Activated B cell treated with CpG ODN at 0.5 μM for 24 hours (primary cell): ENCODE results near the gene BBIP1. TPM values are rescaled to one million over a fixed set of nuclear protein-coding genes. Genes with fewer than 3 reads are reported as not detected.

ENCODE experiments used
- ATAC-seq: fragments of 200-7000 bp; cut with Tn5 transposase; one replicate; pipeline ENCODE4 v1.10.0; 2021; ENCODE audit warnings: low read depth, mild to moderate bottlenecking, moderate library complexity
- CTCF ChIA-PET: fragments of 350-600 bp; sonication (Branson Sonifier 250); formaldehyde crosslinking; loops from one replicate; lab custom pipeline; 2021; ENCODE audit warnings: antibody characterized with exemption; lab: Charles Lee
- POLR2A ChIA-PET: fragments of 350-600 bp; sonication (Branson Sonifier 250); formaldehyde crosslinking; loops from one replicate; lab custom pipeline; 2021; ENCODE audit warnings: antibody characterized with exemption; lab: Charles Lee
- DNase-seq: peaks from one replicate; pipeline ENCODE4 v3.0.0; 2022
- H3K27ac Mint-ChIP-seq: one replicate; pipeline ENCODE4 v1.8.0; 2020; ENCODE audit warnings: mixed read lengths
- H3K27me3 Mint-ChIP-seq: one replicate; pipeline ENCODE4 v1.8.0; 2021; ENCODE audit warnings: mixed read lengths
- H3K36me3 Mint-ChIP-seq: one replicate; pipeline ENCODE4 v1.8.0; 2021; ENCODE audit warnings: low read depth, mixed read lengths
- H3K4me1 Mint-ChIP-seq: one replicate; pipeline ENCODE4 v1.8.0; 2021; ENCODE audit warnings: mixed read lengths
- H3K4me3 Mint-ChIP-seq: one replicate; pipeline ENCODE4 v1.8.0; 2020; ENCODE audit warnings: mild to moderate bottlenecking, mixed read lengths
- H3K9me3 Mint-ChIP-seq: one replicate; pipeline ENCODE4 v1.8.0; 2020; ENCODE audit warnings: mixed read lengths
- CTCF ChIP-seq: fragments of 200-600 bp; IDR thresholded peaks from one replicate; pipeline ENCODE4 v1.8.0; 2022; ENCODE audit warnings: antibody characterized with exemption, mild to moderate bottlenecking
- intact Hi-C: fragments of 100-400 bp; cut with micrococcal nuclease; formaldehyde crosslinking; loops from one replicate; pipeline ENCODE4 v1.15.1; 2024
- total RNA-seq: library from RNA; stranded (reverse); gene quantifications from 2 replicates; pipeline ENCODE4 v1.2.3, GENCODE V29; 2022

The BBIP1 gene
- total RNA-seq, 1 donor from 2014 or later = 29.0 TPM

DNA sequence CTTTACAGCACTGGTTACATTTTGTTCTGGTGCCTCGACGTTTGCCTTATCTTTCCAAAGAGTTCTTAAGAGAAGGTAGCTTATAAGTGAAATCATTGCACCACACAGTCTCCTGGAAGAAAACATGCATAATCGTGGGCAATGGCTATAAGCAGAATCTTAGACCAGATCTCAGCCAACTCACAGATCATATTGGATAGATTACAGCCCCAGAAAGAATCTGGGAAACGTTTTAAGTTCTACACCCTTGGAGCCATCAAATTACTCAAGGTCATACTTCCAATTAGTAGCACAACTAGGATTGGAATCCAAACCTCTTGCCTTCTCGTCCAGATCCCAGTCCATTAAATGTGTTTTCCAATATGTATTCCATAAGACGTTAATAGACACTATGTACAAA is 56.0 kb downstream of the BBIP1 start:
- intact Hi-C loops = loop anchor here (10.0 kb wide), 2 partner anchors 448 to 948 kb away; no protein-coding TSS in a partner anchor
- Mint-ChIP-seq H3K27me3 (no peaks in the 10 kb centered on the region), H3K36me3 (no peaks in the 10 kb centered on the region), H3K4me1 (peaks cover 97% of the 10 kb centered on the region), H3K27ac (peak overlapping the region; percentile 97), H3K9me3 (no peaks in the 10 kb centered on the region), H3K4me3 (no peak overlapping the region)
- CTCF ChIA-PET = interaction anchor here (1.0 kb wide), 1 partner anchor 10 kb away, joined by 3 read pairs; no protein-coding TSS in a partner anchor
- ATAC-seq (no peak), DNase-seq (no peak)
- no peak for TF ChIP-seq CTCF
- POLR2A ChIA-PET = interaction anchor here (0.8 to 1.0 kb wide), 3 partner anchors 9 to 14 kb away, joined by 3 to 8 read pairs (median 5); partner anchors contain the start of gene PDCD4

- DNase-seq = no peak
- Mint-ChIP-seq H3K4me1 (peaks cover 97% of the 10 kb centered on the region), H3K9me3 (no peaks in the 10 kb centered on the region), H3K27me3 (no peaks in the 10 kb centered on the region), H3K36me3 (no peaks in the 10 kb centered on the region), H3K27ac (peak overlapping the region; percentile 72), H3K4me3 (no peak overlapping the region)
- intact Hi-C loops = loop anchor here (10.0 kb wide), 2 partner anchors 447 to 947 kb away; no protein-coding TSS in a partner anchor
- ATAC-seq = no peak
- ChIA-PET POLR2A (interaction anchor here (0.8 to 5.6 kb wide), 4 partner anchors 10 to 18 kb away, joined by 3 to 64 read pairs (median 6); partner anchors contain the start of gene PDCD4), CTCF (interaction anchor here (1.0 to 1.2 kb wide), 4 partner anchors 10 to 116 kb away, joined by 3 read pairs; no protein-coding TSS in a partner anchor)
- TF ChIP-seq CTCF = no peak
Observed at GRCh38 chr10:110861930-110862649, 56.9 kb downstream of the BBIP1 start.

DNA sequence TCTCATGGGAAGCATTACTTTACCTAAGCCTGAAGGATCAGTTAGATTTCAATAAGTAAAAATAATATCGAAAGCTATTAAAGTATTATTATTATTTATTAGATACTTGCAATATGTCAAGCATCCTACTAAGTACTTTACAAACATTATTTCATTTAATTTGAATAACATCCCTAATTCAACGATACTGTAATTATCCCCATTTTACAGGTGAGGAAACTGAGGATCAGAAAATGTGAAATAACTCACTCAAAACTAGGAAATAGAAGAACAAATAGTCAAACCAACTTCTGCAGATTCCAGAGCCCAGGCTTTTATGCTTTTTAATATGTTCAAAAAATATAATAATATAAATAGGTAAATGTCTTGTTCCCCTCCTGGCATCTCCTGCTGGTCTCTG is 57.5 kb downstream of the BBIP1 start:
- H3K36me3 Mint-ChIP-seq = no peaks in the 10 kb centered on the region
- no peaks in the 10 kb centered on the region for H3K9me3 Mint-ChIP-seq
- peak overlapping the region; percentile 82 for H3K27ac Mint-ChIP-seq
- H3K27me3 Mint-ChIP-seq = no peaks in the 10 kb centered on the region
- DNase-seq (no peak), ATAC-seq (no peak)
- intact Hi-C loops = loop anchor here (10.0 kb wide), 2 partner anchors 447 to 947 kb away; no protein-coding TSS in a partner anchor
- peak overlapping the region; percentile 42 for H3K4me3 Mint-ChIP-seq
- peaks cover 92% of the 10 kb centered on the region for H3K4me1 Mint-ChIP-seq
- POLR2A ChIA-PET = interaction anchor here (1.0 to 5.6 kb wide), 4 partner anchors 9 to 18 kb away, joined by 3 to 64 read pairs (median 8); partner anchors contain the start of gene PDCD4
- no peak for TF ChIP-seq CTCF
- CTCF ChIA-PET = interaction anchor here (1.0 to 2.0 kb wide), 4 partner anchors 9 to 115 kb away, joined by 3 to 6 read pairs (median 3); no protein-coding TSS in a partner anchor

GRCh38 chr10:110860576-110861241 is 58.3 kb downstream of the BBIP1 start:
- ChIA-PET POLR2A (interaction anchor here (0.9 to 5.6 kb wide), 7 partner anchors 7 to 25 kb away, joined by 3 to 64 read pairs (median 5); partner anchors contain the start of gene PDCD4), CTCF (interaction anchor here (1.0 to 2.0 kb wide), 3 partner anchors 14 to 114 kb away, joined by 3 to 6 read pairs (median 3); no protein-coding TSS in a partner anchor)
- H3K9me3 Mint-ChIP-seq = no peaks in the 10 kb centered on the region
- DNase-seq (no peak), ATAC-seq (peak; percentile 42)
- H3K36me3 Mint-ChIP-seq = no peaks in the 10 kb centered on the region
- H3K4me3 Mint-ChIP-seq = peak overlapping the region; percentile 42
- H3K4me1 Mint-ChIP-seq = peaks cover 84% of the 10 kb centered on the region
- intact Hi-C loops = loop anchor here (10.0 kb wide), 2 partner anchors 446 to 946 kb away; no protein-coding TSS in a partner anchor
- TF ChIP-seq CTCF = no peak
- no peaks in the 10 kb centered on the region for H3K27me3 Mint-ChIP-seq
- H3K27ac Mint-ChIP-seq = peak overlapping the region; percentile 82
